Stromal cell of bone marrow (primary cell): ENCODE results near the gene VAT1L.

Experiments
- DNase-seq: peaks from one replicate; pipeline ENCODE4 v3.0.0-alpha.2; 2012; ENCODE audit warnings: low read depth

Gene VAT1L

DNA sequence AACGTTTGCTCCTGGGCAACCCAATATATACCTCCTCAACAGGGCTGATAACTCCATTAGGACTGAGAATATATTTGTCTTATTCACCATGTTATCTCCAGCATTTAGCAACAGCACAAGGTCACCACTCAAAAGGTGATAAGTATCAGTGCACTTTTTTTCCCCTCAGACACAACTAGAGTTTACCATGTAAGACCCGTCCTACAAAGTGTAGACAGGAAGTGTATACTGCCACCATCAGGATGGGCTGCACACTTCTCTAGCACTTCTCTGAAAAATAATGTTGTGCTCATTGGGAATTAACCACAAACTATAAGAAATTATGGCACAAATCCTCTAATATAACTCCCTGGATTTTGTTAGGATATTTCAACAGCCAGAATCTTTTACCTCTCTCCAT is 5.7 kb upstream of the VAT1L start:
- DNase-seq: no peak

DNA sequence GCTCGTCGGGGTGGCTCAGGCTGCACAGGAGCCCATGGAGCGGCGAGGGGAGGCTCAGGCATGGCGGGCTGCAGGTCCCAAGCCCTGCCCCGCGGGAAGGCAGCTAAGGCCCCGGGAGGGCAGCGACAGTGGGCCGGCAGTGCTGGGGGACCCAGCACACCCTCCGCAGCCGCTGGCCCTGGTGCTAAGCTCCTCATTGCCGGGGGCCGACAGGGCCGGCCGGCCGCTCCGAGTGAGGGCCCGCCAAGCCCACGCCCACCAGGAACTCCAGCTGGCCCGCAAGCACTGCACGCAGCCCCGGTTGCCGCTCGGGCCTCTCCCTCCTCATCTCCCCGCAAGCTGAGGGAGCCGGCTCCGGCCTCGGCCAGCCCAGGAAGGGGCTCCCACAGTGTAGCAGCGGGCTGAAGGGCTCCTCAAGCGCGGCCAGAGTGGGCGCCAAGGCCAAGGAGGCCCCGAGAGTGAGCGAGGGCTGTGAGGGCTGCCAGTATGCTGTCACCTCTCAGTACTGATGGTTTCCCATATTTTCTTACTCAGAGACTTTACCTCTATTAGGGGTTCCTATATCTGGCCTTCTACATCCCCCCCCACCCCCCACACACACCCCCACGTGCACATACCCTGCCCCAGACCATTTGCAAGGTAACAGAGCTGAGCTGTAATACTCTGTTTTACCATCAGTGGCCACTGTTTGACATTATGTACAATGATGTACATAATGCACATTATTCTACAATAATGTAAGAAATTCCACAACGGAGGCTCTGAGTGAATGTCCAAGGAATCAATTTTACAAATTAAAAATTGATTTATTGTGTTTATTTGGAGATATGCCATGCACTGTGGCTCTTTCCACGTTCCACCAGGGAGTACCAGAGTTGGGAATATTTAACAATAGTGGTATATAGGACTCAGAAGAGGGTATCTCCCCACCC is 3.7 kb upstream of the VAT1L start:
- DNase-seq: no peak

DNA sequence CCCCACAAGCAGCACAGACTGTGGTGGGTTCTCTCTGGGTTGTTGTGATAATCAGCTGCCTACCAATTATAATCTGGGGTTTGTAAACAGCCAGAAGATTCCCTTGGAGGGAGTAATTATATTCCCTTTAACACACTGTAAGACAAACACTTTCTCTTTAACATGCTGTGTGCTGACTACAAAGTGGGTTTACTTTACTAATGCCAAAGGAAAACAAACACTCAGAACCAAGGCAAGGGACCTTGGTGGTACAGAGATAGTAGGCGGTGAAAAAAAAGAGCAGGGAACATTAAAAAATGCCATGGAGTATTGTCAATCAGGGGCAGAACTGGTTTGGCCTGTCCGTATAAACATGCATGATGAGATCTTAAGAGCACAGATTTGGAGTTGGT is 3.0 kb upstream of the VAT1L start:
- no peak for DNase-seq

DNA sequence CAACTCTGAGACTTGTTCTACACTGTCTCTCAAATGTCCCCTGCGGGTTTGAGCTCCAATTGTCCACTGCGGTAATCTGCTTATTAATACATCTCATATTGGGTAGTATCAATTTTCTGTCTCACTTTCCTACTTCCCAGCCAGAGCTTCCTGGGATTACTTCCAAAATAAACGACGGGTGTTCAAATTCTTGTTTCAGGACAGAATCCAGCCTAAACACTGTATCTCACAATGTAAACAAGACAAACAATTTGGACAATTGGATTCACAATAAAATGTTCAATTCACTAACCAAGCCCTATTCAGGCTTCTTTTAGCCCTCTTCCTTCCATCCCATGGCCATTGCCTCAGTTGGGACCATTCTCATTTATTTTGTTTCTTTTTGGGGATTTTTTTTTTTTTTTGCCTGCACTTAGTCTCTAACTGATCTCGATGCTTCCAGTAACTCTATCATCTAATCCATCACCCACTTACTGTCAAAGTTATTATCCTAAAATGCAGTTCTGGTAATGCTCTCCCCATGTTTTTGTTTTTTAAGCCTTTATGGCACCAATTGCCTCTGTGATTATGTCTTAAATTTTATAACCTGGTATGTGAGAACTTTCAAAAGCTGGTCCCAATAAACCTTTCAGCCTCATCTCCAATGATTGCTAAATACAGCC is 2.0 kb upstream of the VAT1L start:
- no peak for DNase-seq

DNA sequence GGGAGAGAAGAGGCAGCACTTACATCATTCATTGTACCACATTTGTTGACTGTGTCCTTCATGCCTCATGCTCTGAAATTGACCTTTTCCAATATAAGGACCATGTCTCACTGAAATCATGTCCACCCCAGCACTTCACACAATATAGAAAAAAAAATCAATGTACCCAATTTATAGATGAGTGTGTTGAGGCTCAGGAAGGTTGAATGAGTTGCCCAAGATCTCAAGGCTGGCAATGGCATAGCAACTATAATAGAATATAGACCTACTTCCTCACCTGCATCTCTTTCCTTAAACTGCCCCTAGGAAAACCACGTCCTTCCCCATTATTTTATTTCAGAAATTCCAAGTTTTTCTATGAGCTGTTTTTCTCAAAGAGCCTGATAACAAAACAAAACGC is 912 bp upstream of the VAT1L start:
- no peak for DNase-seq

DNA sequence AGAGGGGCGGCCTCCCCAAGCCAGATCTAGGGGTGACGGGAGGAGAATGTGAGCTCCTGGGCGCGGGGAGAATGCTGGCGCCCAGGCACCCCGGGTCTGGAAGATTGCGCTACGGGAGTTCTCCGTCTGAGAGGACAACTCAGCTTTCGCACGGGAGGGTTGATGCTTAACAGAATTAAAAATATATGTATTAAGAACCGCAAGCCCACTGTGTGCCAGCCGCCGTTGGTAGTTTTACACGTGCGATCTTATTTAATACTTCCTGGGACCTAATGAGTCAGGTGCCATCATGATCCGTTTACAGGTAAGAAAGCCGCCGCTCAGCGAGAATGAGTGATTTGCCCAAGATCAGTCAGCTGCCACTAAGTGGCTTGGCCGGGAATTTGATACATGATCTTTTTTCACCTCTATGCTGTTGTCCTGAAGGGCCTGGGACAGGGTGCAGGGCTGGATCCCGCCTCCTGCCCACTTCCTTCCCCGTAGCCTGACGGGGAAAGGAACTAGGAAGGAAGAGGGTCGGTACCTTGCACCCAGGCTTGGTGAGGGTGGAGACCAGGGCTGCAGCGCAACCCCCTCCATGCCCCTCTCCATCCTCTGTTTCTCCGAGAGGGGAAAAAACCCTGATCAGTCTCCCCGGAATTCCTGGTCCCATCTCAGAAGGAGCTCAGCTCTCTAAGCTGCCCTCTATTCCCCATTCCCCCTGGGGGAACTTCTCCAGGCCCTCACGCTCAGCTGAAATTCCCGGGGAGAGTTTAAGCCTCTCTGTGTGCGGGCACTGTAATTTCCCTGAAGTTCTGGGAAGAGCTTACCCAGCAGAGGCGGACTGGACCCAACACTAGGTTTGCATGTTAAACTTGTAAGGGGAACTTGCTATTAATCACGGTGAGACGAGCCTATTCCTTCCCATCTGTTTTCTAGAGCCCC is 983 bp downstream of the VAT1L start:
- DNase-seq: no peak

DNA sequence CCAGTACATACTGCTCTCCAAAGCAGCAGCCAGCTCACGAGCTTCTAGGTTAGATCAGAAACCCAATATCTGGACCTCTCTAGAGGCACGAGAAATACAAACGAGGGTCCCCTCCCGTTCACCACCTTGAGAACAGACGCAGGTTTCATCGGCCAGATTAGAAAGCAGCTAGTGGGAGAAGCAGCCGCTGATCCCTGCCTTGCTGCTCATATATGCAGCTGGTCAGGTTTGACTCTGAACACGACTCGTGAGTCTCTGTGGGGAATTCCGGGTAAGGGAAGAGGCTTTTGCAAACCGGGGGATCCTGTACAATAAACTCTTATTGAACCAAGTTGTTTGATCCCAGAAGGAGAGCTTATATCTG is 1.6 kb downstream of the VAT1L start:
- no peak for DNase-seq

DNA sequence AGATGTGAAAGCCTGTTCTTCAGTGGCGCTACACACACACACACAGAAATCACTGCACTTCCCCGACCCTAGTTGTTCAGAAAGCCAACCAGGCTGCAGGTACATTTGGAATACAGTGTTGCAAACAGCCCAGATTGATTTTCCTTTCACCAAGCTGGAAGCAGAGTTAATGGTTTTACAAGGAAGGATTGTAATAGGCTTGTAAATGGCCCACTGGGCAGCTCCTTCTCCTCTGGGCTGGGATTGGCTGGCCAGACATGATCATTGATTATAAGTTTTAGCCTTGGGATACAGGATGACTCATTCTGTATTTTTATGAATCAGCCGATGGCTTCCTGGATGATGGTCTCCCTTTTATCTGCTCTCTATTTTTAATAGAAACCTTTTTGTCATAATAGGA is 2.5 kb downstream of the VAT1L start:
- no peak for DNase-seq

DNA sequence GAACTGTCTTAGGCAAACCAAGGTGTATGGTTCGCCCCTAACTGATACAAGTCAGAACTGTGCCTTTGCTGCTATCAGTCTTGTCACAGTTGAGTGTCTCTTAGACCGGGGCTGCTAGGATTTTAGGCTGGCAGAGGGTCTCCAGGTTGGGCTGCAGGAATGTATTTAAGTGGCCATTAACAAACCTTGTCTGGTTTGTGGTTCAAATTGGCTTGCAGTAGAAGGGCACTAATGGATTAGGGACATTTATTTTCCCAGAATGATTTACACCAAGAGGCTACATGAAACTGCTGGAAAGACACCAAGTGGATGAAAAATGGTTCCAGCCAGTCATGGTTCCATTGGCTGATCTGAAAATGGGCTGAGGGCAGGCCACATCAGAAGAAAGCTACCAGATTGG is 5.1 kb downstream of the VAT1L start:
- no peak for DNase-seq

DNA sequence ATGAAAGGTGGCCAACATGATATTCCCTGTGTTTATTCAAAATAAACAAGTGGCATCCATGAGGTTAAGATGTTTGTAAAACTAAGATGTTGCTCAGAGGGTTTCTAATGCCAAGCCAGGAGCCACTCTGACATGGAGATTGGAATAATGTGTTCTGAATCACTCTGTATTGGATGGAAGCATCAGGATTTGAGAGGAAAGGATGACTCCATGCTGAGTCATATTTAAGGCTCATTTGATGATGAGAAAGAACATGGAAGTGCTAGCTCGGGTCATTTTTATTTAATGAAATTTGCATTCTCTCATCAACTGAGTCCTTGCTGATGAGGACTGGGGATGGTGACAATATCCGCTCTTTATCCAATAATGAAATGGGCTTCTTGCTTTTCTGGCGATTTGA is 6.2 kb downstream of the VAT1L start:
- DNase-seq: peak; percentile 9

DNA sequence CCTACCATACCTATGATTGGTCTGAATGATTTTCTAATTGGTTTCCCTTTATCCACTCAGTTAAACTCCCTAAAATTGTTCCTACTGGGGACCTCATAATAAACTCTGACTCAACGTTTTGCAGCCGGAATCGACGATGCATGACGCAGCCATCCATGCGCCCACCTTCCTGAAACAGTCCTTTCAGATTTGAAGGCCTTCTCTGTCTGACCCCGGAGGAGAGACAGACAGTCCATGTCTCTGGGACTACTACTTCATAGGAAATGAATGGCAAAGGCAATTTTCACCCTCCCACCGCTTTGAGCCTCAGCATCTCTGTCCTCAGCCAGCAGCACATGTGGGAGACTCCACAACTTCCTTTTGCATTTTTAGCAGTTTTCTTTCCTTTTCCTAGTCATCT is 13.5 kb downstream of the VAT1L start:
- DNase-seq: no peak

DNA sequence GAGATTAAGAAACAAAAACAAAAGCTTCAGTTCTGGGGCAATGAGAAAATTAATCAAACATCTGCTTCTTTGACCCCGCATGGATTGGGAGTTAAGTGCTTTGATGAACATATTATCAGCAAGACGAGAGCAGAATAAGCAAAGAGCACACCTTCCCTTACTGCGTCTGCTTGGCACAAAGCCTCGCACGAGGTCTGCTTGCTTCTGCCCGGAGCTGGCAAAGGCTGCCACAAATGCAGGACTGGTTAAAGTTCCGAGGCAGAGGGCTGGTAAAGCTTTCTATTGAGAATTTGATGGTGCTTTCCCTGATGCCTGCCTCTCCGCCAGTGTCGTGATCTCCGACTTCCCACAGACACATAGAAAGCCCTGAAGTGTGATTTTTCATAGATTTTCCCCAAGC is 17.0 kb downstream of the VAT1L start:
- no peak for DNase-seq

DNA sequence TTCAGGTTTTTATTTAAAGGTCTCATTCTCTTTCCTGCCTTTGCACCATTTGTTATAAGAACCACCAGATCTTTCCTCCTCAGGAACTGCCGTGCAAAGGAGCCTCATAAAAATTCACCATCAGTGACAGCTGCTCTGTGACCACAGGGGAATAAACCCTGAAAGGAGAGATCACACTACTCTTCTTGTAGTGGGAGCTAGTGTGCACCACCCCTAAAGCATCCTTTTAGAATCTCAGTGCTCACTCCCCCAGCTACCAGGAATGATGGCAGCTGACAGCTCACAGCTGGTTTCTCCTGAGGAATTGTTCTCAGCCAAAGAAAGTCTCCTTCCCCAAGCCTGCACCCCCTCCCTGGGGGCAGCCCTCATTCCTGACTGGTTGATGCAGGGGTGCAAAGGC is 18.7 kb downstream of the VAT1L start:
- DNase-seq: no peak

DNA sequence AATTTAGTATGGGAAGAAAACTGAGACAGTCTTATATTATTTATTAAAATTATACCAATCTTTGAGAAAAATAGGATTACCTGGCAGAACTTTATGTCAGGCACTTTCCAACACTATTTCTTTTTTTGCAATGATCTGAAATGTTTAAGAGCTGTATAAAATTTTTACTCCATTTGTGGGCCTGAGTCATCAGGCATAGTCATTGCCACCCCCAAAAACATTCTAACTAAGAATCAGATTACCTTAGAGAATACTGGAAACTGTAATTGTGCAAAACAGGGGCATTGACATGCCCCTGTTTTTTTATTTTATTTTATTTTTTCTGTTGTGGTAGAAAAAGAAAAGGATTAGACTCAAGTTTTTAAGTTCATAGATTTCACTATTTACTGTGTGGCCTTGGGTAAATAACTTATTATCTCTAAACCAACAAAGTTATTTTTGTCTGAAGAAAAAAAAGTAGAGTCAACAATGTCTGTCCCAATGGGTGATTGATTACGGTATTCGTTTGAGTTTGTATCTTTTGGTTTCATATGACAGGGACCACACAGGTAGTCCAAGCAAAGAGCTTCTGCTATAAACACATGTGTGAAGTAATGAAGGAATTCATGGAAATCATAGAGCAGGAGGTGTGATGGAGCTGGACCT is 24.6 kb downstream of the VAT1L start:
- no peak for DNase-seq

DNA sequence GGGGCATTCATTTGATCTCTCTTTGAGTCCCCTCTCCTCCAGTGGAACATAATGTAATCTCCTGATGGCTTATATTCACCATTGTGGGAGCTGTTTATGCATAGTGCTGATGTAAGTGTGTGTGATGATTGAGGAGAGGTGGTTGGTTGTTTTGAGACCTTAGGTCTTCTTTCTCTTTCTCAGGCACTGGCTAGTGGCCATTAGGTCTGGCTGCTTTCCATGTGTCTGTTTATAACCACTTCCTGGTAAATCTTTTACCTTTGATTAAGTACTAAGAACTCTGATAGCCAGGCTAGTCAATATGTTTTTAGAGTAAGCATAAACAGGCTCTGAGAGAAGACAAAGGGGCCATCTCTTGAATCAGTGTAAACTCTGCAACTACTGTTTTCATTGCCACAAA is 27.9 kb downstream of the VAT1L start:
- DNase-seq: no peak

DNA sequence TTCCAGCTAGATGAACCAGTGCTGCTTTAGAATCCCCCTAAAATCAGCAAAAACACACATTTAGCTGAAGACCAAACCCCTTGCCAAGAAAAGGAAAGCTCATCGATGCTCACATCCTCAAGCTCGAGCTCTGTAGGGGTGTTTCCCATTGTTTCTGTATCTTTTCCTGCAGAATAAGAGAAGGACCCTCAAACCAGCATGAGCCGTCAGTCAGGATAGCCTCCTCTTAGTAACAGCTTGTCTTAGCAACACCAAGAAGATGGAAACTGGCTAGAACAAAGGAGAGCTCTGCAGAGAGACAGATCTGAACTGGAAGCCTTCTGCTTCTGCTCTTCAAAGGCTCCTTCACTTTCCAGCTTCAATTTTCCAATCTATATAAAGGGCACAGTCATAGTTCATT is 32.0 kb downstream of the VAT1L start:
- no peak for DNase-seq

DNA sequence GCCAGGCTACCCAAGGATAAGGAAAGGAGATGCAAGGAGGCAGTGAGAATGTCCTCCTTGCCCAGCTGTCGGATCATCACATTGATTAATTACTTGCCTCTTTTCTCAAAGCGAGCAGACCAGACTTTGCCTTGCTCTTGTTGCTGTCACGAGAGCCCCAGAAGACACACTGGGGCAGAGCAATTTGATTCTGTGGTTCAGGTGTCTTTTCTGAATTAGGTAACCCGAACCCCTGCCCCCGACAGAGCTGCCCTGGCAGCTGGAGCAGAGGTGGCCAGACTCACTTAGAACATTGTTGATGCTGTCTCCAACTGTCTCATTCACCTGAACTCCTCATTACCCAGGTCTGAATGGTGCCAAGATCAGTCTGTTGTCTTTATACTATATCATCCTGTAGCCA is 34.3 kb downstream of the VAT1L start:
- DNase-seq: no peak

DNA sequence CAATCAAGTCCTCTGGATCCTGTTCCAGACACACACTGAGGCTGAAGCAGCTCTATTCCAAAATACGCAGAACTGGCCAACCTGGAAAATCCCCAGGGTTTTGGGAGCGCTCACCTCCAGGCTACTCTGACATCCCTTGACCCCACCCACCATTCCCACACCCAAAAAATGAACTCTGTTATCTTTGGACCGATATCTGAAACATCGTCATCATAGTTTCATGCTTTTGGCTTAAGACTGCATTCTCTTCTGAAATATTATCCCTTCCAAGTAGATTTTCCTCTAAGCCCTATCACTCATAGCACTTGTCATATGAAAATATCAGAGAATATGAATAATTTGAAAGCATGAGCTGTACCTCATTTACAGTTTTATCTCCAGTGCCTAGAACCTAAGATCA is 34.7 kb downstream of the VAT1L start:
- DNase-seq: no peak

DNA sequence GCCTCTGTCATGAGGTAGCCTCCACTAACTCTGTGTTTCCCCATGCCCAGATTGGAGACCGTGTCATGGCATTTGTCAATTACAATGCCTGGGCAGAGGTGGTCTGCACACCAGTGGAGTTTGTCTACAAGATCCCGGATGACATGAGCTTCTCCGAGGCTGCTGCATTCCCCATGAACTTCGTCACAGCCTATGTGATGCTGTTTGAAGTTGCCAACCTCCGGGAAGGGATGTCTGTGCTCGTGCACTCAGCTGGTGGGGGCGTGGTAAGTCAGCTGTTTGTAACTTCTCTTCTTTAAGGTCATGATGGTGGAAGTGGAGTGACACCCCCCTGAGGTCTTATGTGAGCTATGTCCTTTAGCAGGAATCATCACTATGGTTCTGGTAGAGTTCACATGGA is 36.8 kb downstream of the VAT1L start:
- DNase-seq: no peak

DNA sequence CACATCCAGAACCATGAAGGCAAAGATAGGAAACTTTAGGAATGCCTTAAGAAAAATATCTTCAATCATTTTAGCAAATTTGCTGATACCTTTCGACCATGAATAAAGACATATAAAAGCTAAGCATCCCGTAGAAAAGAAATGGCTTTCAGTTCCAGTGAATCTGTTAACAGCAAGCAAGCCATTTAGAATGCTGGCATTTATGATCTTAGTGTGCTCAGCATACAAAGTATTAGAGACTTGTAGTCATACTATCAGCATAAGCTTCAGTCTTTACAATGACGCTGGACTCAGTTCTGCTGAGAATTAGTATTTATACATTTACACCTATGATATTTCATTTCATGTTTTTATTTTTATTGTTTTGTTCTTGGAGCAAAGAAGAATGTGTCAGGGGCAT is 38.7 kb downstream of the VAT1L start:
- no peak for DNase-seq

DNA sequence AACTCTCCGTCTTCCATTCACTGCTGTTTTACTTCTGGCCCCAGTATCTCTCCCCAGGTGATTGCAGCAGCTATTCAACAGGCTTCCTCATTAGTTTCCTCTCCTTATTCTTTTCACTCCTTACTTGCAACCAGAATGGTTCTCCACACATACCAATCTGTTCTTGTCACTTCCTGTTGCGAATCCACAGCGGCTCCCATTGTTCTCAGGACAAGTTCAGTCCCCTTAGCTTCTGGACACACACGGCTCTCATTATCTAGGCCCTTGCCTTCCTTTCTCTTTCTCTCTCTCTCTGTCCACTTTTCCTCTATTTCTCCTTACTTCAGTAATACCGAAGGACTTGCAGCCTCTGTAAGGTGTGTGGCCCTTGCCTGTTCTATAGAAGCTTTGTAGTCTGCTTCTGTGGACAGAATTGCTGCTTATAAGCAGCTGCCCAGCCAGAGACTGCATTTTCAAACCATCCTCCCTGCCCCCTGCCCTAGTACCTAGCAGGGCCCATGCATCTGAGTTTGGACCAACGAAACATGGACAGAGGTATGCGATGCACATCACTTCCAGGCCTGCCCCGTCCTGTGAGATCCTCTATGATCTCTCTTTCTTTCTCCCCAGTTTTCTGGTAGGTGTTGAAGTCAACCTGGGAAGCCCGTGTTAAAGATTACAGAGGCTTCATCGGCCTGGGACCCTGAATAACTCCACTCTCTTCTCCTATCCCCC is 45.7 kb downstream of the VAT1L start:
- DNase-seq: no peak
